NCI-H1092 (cell line): ENCODE results near the gene ZGLP1.
A peak's percentile ranks its signal among the peaks of the same experiment; 100 is the strongest.
"Not testable (repeated sequence)": the region's sequence is repeated elsewhere in the genome, so short reads cannot be mapped to it uniquely, and the experiment has no call there.

ENCODE experiments used
- DNase-seq: peaks from one replicate; lab custom pipeline; 2025; lab: John Stamatoyannopoulos, UW

The ZGLP1 gene

DNA sequence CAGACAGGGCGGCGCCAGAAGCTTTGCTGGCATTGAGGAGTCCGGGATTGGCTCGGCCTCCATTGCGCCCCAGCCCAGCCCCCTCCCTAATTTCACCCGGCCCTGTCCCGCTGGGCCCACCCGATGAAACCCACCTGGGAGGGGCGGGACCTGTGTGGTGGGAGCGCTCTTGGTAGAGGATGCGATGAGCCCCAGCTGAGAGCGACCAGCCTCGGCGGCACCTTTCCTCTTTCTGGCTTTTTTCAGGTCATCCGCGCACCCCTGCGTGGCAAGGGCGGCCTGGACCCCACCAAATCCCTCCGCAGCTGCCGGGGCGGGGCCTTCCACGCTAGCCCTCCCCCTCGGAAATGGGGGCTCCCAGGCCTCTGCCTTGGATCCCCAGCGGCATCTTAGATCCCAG is at the start of gene ZGLP1:
TSS of gene ZGLP1 (minus strand) at position 393 of the 400 bp plus-strand sequence.
- no peak for DNase-seq

DNA sequence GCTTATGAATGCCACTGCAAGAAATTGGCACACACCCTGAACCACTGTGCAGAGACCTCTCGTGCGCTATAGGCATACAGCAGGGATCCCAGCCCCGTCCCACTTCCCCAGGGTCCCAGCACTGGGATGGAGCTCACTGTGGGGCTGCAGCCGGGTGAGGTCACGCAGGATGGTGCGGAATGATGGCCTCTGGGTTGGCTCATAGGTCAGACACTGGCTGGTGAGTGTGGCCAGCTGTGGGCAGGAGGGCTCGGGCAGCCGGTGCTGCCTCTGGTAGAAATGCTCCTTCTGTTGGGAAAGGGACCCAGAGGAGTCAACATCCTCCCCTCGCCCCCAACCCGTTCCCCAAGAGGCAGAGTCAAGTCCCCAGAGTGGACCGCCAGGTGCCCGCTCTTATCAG is 46.8 kb upstream of the ZGLP1 start:
- DNase-seq = no peak

DNA sequence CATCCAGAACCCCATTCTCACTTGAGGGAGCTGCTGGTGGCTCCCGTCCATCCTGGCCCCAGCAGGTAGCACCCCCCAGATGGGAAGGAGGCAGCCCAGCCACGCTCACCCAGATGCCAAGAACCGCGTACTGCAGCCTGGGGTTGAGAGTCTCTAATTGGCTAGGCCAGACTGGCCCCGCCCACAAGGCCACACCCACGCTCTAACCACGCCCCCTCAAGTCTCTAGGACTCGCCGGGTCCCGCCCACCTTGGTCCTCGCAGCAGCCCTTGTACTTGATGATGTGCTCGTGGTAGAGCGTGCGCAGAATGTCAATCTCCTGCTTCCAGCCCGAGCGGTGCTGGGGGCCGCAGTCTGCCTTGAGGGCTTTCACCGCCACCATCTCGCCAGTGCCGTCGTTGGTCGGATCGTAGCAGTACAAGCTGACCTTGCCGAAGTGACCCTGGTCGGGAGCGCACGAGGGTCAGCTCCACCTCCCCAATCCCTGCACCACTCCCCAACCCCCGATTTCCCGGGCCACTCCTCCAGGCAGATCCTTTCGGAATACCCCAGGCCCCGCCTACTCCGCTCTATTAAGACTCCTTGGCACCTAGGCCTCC is 44.3 kb upstream of the ZGLP1 start:
- no peak for DNase-seq

DNA sequence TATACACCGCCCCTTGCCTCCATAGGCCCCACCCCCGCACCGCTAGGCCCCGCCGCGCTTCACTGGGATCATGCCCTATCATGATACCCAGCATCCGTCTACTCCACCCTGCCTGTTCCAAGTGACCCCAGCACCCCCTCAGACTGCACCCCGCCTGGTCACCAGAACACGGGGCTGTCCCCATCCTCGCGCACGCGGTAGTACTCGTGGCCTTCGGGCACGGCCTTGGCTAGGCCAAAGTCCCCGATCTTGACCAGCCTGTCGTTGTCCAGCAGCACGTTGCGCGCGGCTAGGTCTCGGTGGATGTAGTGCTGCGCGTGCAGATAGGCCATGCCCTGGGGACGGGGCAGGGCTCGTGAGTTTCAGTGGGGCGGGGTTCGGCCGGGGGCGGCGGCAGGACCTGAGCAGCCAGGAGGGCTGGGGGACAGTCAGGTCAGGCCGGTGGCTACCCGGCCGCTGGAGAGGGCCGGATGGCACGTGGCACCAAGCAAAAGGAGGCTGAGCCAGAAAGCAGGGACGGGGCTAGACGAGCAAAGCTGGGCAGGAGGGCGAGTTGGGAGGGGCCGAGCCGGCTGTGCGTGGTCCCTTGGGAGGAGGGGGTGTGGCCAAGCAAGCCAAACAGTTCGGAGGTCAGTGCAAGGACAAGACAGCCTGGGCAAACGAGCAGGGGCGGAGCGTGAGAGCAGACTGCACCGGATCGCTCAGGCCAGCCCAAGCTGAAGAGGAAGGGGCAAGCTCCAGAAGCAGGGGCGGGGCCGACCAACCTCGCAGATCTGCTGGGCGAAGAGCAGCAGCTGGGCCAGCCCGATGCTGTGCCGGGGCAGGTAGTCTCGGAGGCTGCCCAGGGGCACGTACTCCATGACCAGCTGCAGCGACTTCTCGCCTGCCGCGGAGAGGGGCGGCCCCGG is 43.4 kb upstream of the ZGLP1 start:
- no peak for DNase-seq

DNA sequence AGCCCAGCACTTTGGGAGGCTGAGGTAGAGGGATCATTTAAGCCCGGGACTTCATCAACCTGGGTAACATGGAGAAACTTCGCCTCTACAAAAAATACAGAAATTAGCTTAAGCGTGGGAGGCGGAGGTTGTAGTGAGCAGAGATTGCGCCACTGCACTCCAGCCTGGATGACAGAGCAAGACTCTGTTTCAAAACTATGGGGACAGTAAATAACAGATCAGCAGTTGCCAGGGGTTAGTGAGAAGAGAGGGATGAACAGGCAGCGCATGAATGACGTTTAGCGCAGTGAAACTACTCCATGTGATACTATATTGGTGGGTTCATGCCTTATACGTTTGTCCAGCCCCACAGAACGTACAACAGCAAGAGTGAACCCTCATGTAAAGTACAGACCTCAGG is 36.9 kb upstream of the ZGLP1 start:
- DNase-seq = no peak

DNA sequence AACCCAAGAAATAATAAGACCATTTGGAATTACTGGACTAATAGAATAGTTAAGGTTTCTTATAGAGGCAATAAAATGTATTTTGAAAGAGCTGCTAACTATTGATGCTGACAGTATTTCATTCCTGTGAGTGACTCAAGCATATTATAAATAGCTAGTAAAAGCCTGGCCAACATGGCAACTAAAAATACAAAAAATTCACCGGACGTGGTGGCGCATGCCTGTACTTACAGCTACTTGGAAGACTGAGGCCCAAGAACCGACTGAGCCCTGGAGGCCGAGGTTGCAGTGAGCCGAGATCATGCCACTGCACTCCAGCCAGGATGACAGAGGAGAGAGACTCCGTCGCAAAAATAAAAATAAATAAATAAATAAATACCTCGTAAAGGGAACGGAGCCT is 35.2 kb upstream of the ZGLP1 start:
- DNase-seq = no peak

DNA sequence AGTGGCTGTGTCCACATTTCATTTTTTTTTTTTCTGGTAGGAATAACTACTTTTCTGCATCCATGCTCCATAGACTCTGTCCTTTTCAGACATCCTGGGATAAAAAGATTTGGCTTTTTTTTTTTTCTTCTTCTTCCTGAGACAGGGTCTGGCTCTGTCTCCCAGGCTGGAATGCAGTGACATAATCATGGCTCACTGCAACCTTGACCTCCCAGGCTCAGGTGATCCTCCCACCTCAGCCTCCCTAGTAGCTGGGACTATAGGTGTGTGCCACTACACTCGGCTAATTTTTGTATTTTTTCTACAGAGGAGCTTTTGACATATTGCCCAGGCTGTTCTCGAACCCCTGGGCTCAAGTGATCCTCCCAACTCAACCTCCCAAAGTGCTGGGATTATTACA is 33.9 kb upstream of the ZGLP1 start:
- no peak for DNase-seq

DNA sequence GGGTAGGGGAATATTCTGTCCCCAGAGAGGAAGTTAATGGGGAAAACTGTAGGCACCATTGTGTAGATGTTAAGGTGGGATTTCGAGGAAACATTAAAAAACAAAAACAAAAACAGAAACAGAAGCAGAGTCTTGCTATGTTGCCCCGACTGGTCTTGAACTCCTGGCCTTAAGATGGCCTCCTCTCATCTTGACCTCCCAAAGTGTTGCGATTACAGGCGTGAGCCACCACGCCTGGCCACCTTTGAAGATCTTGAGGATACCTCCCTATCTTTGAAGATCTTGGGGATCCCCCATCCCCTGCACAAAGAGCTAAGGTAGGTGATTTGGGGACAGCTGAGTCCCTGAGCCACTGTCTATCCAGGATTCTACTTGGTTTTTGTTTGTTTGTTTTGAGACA is 30.4 kb upstream of the ZGLP1 start:
- no peak for DNase-seq

DNA sequence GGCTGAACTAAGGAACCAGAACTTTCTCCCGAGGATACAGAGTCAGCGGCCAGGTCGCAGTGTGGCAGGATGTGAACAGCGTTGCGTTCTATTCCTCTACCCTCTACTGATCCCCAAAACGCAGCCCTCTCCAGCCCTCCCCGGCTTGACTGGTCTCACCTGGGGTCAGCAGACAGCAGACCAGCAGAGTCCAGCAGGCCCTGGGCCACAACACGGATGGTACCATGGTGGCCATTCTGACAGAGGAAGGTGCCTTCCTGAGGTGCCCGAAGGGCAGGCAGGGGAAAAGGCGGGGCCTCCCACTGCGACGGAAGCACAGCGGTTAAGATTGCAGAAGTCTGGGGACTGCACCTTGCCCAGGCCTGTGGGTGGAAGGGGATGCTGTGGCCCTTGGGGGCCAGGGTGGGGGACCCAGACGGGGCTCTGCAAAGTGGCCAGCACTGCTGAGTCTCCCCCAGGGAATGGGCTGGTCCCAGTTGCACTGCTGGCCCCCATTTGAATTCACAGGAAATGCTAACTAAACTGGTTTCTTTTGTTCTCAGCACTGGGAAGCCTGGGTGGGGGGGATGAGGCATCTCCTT is 29.9 kb upstream of the ZGLP1 start, which contains the start of gene ICAM3:
TSS of gene ICAM3 (minus strand) at position 245 of the 581 bp plus-strand sequence. CDS start at position 235, 10 bp downstream.
- no peak for DNase-seq

DNA sequence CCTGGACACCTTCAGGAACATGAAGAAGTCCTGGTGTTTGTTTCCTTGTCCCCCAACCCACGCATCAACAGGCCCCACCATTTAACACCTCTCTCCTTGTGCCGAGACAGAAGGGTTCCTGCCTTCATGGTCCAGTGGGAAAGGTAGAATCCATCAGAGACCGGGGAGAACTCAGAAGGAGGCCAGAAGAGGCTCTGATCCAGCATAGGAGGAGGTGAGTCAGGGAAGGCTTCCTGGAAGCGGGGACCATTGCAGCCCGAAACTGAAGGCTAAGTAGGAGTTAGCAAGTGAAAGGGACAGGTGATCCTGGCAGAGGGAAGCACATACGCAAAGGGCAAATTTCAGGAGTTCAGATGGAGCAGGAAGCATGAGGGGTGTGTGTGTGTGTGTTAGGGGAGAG is 29.3 kb upstream of the ZGLP1 start:
- DNase-seq = no peak

DNA sequence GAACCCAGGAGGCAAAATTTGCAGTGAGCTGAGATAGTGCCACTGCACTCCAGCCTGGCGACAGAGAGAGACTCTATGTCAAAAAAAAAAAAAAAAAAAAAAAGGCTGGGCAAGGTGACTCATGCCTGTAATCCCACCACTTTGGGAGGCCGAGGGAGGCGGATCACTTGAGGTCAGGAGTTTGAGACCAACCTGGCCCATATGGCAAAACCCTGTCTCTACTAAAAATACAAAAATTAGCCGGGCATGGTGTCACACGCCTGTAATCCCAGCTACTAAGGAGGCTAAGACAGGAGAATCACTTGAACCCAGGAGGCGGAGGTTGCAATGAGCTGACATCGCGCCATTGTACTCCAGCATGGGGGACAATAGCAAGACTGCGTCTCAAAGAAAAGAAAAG is 27.1 kb upstream of the ZGLP1 start:
- not testable (repeated sequence) for DNase-seq

DNA sequence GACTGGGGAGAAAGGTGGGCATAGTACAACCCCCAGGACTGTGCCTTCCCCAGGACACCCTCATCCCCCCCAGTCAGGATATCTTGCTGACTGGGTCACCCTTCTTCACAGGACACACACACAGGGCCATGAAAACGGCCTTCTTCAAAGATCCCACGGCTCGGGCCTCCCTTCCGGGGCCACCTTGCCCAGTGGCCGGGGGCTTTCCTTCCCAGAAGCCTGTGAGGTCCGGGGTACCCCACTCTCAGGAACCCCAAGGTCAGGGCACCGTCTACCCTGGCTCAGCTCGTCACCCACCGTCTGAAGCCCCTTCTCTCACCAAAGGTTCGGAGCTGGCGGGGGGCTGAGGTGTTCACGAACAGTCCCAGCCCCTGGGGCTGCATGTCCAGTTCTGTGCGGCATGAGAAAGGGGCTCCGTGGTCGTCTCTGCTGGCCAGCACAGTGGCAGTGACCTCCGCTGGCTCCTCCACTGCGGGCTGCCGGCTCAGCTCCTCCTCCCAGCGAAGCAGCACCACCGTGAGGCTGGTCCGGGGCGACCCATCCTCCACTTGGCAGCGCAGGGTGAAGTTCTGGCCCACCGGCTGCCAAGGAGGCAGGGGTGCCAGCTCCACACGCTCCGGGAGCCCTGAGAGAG is 25.9 kb upstream of the ZGLP1 start:
- DNase-seq = no peak

DNA sequence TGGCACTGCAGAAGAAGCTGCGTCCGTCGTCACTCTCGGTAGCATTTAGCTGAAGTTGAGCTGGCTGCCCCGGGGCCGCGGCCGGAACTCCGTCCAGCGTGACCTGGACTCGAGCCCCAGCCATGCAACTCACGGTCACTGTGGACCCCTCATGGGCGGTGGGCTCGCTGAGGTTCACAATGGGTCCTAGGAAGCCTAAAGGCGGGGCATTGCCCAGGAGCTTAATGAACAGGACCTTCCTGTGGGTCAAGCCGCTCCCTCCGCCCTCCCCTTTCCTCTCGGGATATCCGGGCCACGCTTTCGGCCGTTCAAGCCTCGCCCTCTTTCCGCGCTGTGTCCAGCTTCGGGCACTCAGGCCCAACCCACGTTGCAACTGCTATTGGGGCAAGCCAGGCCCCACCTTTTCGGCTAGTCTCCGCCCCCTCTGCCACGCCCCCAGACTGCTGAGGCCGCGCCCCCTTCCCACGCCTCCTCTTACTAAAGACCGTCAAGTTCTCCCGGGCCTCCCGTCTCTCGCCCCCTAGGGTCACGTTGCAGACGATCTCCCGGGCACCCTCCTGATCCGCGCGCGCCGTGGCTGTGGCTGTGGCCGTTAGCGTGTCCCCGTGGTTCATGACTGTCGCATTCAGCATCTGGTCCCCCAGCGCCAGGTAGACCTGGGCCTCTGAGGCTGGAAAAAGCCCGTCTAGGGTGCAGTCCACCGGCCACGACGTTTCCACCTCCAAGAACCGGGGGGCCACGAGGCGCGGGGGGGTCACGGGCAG is 25.2 kb upstream of the ZGLP1 start:
- no peak for DNase-seq

DNA sequence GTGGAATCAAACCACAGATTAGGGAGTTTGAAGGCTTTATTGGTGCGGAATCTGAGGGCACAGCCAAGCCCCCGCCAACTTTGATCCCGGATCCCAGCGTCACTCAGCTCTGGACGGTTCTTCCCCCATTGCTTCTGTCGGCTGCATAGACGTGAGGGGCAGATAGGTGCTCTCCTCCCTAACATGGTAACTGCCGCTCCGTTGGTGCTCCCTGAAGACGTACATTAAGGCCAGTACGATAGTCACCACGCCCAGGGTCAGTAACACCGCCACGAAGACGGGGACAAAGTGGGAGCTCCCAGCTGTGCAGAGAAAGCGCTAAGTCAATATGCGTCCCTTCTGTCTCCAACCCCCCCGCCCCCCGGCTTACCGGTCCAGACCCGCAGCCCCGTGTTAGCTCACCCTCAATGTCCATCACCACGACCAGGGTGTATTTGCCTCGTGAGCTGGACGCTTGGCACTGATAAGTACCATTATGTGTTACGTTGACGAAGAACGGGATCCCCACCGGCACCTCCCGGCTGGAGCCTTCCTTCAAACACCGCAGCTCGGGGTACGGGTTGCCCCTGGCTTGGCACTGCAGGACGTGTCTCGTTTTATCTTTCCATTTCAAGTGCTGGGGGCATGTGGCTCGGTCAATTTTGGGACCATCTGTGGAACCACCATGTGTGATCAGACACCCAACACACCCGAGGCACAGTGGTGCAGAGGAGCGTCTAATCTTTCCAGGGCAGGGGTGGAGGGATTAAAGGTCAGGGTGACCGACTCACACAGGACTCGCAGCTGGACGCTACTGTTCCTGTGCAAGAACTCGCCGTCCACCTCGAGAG is 24.4 kb upstream of the ZGLP1 start:
- no peak for DNase-seq

DNA sequence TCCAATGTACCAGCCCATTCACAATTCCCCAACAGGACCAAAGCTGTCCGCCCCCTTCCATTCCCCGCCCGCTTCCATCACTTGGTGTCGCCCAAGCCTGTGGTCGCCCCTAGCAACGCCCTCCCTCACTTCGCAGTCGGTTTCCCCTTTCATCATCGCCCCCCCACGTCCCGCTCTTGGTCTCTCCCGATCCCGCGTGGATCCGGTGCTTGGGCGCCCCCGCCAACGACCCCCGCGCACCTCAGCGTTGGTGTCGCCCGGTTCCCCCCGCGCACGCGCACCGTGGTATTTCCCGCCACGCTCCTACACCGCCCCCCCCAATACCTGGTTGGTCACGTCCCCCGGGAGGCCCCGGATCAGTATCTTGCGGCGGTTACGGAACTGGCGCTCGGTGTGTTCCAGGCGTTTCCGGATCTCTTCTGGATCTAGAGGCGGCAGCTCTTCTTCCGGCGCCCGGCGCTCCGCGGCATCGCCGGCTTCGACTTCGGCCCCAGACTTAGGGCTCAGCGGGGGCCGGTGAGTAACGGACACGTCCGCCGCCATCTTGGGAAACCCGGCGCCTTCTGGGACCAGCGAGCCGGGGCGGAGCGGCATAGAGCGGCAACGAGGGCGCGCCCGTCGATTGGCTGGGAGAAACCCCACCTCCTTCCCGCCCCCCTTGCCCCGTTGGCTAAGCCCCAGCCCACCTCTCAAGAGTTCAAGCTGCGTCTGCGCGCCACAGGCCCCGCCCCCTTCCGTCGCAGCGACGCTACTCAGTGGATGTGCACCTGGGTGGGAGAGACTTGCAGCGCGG is 23.5 kb upstream of the ZGLP1 start, which contains the start of gene RAVER1:
TSS of gene RAVER1 (minus strand) at position 565 of the 793 bp plus-strand sequence. CDS start at position 543, 22 bp downstream.
- peak; percentile 97 for DNase-seq

DNA sequence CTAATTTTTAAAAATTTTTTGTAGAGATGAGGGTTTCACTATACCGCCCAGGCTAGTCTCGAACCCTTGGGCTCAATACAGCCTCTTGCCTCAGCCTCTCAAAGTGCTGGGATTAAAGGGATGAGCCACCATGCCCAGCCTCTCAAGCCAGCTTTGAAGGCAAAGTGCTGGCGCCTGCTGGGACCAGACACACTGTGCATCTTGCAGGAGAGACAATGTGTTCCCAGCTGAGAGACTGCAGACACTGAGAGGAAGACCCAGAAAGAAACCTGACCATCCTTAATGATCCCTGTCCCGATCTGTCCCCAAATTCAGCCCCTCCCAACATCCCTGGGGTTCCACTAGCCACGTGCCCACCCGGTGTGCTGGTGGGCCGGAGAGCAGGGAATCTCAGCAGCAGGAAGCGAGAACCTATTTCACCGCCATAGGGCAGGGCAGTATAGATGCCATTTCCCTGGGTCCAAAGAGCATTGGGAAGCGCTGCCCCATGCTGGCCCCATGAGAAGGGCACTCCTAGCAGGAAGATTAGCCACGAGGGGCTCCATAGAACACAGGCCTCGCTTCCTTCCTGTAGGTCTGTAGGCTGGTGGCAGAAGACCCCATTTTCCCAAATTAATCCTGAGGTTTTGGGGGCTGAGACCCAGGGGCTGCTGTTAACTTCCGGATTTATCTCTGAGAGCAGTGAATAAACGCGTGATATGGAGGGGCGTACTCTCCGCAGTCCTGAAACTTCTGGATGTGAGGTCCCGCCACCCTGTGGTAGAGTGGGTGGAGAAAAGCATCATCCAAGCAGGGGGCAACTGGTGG is 22.7 kb upstream of the ZGLP1 start:
- DNase-seq = no peak

DNA sequence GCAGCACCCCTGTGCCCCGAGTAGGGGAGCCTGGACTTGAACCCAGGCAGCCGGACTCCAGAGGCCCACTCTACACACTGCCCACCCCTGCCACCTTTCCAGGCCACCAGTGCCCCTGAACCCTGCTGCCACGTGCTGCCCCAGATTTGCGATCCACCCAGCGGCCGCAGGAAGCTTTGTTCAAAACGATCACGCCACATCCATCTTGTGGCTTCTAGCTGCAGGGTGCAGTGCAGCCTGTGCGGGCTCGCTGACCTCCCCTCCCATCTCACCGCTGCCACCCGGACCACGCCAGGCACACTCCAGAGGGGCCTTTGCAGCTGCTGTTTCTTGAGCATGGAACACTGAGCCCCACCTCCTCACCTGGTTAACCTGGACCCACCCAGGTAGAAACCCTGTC is 19.9 kb upstream of the ZGLP1 start:
- DNase-seq = no peak

DNA sequence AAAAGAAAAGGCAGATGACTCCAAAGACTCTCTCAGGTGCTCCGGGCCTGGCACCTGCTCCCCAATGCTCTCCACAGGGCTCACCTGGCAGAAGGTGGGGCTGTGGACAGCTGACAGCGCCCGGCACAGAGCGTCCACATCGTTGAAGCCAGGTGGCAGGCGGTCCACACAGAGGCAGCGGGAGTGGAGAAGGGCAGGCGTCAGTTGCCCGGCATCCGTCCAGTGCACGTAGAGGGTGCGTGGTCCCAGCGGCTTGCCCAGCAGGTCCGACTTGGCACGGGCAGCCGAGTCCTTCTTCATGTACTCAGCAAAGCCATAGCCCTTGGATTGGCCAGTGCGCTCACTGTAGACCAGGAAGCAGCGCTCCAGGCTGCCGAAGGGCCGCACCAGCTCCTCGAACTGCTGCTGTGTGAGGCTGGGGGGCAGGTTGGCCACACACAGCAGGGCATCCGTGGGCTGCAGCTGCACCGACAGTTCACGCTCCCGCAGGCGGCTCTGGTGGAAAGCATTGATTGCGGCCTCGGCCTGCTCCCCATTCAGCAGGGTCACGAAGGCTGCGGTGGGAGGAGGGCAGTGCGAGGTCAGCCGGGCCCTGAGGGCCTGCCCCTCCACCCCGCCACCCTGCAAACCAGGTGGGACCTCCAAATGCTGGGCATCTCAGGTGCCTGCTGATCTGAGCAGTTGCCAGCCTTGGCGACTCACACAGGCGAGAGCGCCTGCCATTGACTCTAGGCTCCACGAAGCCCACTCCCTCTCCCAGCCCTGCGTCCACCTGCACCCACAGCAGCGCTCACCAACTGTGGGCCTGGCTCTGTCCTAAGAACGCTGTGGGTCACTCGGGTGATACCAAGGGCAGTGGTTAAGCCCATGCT is 19.2 kb upstream of the ZGLP1 start:
- no peak for DNase-seq
